DOHH2 (cell line): ENCODE measurements around the gene KIF18B.
A peak's percentile ranks its signal among the peaks of the same experiment; 100 is the strongest.

ENCODE experiments used
- EZH2phosphoT487 ChIP-seq: fragments of 200-600 bp; sonication (generic); IDR thresholded peaks from 2 replicates; pipeline ENCODE4 v1.6.1; 2017; ENCODE audit warnings: borderline replicate concordance, mild to moderate bottlenecking, antibody characterized with exemption, low read length, moderate library complexity, mixed read lengths
- TF ChIP-seq, protein P1 (sequence below): fragments of 200-600 bp; sonication (generic); IDR thresholded peaks from one replicate; pipeline ENCODE4 v1.5.1; 2014; ENCODE audit warnings: antibody characterized with exemption, mild to moderate bottlenecking, low read depth, low read length; ENCODE audit not compliant: poor library complexity, severe bottlenecking

DNA sequence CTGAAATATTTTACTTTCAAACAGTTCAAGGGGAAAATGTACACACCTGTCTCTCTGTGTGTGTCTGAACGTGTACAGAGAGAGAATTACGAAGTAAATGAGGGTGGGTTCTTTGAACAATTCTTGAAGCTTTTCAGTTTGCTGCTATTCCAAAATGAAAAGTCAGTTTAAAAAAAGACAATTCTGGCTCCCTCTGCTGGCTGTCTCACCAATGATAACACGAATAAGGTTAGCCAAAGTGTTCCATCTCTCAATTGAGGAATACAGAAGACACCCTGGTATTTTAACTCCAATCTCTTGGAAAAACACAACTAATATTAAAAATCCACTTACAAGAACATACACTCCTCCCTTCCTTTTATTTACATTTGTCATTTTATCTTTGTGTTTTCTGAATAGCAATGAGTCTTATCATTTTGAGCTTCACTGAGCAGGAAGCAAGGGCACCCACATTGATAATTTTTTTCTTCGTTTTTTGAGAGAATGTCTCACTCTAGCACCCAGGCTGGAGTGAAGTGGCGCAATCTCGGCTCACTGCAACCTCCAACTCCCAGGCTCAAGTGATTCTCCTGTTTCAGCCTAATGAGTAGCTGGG, 68.8 kb downstream of the KIF18B start:
- no peak for TF ChIP-seq EZH2phosphoT487
- TF ChIP-seq, protein P1, sequence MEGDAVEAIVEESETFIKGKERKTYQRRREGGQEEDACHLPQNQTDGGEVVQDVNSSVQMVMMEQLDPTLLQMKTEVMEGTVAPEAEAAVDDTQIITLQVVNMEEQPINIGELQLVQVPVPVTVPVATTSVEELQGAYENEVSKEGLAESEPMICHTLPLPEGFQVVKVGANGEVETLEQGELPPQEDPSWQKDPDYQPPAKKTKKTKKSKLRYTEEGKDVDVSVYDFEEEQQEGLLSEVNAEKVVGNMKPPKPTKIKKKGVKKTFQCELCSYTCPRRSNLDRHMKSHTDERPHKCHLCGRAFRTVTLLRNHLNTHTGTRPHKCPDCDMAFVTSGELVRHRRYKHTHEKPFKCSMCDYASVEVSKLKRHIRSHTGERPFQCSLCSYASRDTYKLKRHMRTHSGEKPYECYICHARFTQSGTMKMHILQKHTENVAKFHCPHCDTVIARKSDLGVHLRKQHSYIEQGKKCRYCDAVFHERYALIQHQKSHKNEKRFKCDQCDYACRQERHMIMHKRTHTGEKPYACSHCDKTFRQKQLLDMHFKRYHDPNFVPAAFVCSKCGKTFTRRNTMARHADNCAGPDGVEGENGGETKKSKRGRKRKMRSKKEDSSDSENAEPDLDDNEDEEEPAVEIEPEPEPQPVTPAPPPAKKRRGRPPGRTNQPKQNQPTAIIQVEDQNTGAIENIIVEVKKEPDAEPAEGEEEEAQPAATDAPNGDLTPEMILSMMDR: peak; percentile 75
